GM19397 (cell line): ENCODE results near the gene BCL11A.

Source experiments
- ATAC-seq: cut with Tn5 transposase; IDR thresholded peaks from one replicate; pipeline ENCODE4 v1.9.1; 2021; ENCODE audit warnings: mild to moderate bottlenecking, moderate library complexity; ENCODE audit not compliant: unreplicated experiment

The BCL11A gene

GRCh38 chr2:60413069-60413813 lies 140.2 kb downstream of the BCL11A start:
- peak; percentile 16 for ATAC-seq

GRCh38 chr2:60412620-60413019 lies 140.8 kb downstream of the BCL11A start:
- no peak for ATAC-seq

- no peak for ATAC-seq
Observed at GRCh38 chr2:60412027-60412426, 141.4 kb downstream of the BCL11A start.

- ATAC-seq, result no peak
Observed at GRCh38 chr2:60411295-60411694, 142.2 kb downstream of the BCL11A start.

- ATAC-seq, result no peak
Observed at GRCh38 chr2:60410456-60411146, 142.9 kb downstream of the BCL11A start.

GRCh38 chr2:60409531-60409871 lies 144.0 kb downstream of the BCL11A start:
- ATAC-seq, result no peak

GRCh38 chr2:60408811-60409530 lies 144.5 kb downstream of the BCL11A start:
- ATAC-seq, result no peak

- ATAC-seq, result no peak
Observed at GRCh38 chr2:60408207-60408606, 145.2 kb downstream of the BCL11A start.

- no peak for ATAC-seq
Observed at GRCh38 chr2:60407398-60407797, 146.1 kb downstream of the BCL11A start.

GRCh38 chr2:60406192-60406591 lies 147.3 kb downstream of the BCL11A start:
- no peak for ATAC-seq

- ATAC-seq, result no peak
Observed at GRCh38 chr2:60405271-60405919, 148.1 kb downstream of the BCL11A start.
